Natural killer cell (primary cell): ENCODE data around the gene TMEM236. TPM values are rescaled to one million over a fixed set of nuclear protein-coding genes. Genes with fewer than 3 reads are reported as not detected.

ENCODE experiments used
- ATAC-seq, 3 donors: fragments of 150-1000 bp in 2 of 3; fragments of 200-7000 bp in 1 of 3; cut with Tn5 transposase; 1 replicate in 1 of 3; 2 replicates in 2 of 3; pipeline ENCODE4 v1.10.0; 2021; ENCODE audit warnings: mild to moderate bottlenecking in 2 of 3, moderate library complexity in 2 of 3
- DNase-seq, 2 donors: peaks; one replicate each; pipeline versions ENCODE4 v3.0.0 to v3.0.0-alpha.2; 2013 to 2021; ENCODE audit warnings: mixed read lengths in 1 of 2
- H3K27ac ChIP-seq: one replicate; pipeline ENCODE4 v1.5.1; 2013; ENCODE audit warnings: mild to moderate bottlenecking, low read length
- H3K27me3 ChIP-seq: one replicate; pipeline ENCODE4 v1.6.1; 2013; ENCODE audit warnings: low read length; ENCODE audit not compliant: control insufficient read depth, insufficient read depth
- H3K36me3 ChIP-seq: one replicate; pipeline ENCODE4 v1.6.1; 2013; ENCODE audit warnings: low read length; ENCODE audit not compliant: control insufficient read depth, insufficient read depth
- H3K4me1 ChIP-seq: one replicate; pipeline ENCODE4 v1.6.1; 2013; ENCODE audit warnings: low read length; ENCODE audit not compliant: control insufficient read depth, insufficient read depth
- H3K4me3 ChIP-seq: one replicate; pipeline ENCODE4 v1.5.1; 2013; ENCODE audit warnings: low read length
- H3K9me3 ChIP-seq: one replicate; pipeline ENCODE4 v1.6.1; 2013; ENCODE audit warnings: low read length; ENCODE audit not compliant: control insufficient read depth, insufficient read depth
- H3K27ac Mint-ChIP-seq, 2 donors: one replicate each; pipeline ENCODE4 v1.8.0; 2022; ENCODE audit warnings: mild to moderate bottlenecking in 2 of 2, mixed read lengths in 2 of 2, moderate library complexity in 1 of 2
- H3K27me3 Mint-ChIP-seq, 2 donors: one replicate each; pipeline ENCODE4 v1.8.0; 2022; ENCODE audit warnings: low read depth in 2 of 2, mixed read lengths in 2 of 2
- H3K36me3 Mint-ChIP-seq: one replicate; pipeline ENCODE4 v1.8.0; 2022; ENCODE audit warnings: mixed read lengths
- H3K4me1 Mint-ChIP-seq, 2 donors: one replicate each; pipeline ENCODE4 v1.8.0; 2022; ENCODE audit warnings: mixed read lengths in 2 of 2
- H3K4me3 Mint-ChIP-seq: one replicate; pipeline ENCODE4 v1.8.0; 2022; ENCODE audit warnings: mild to moderate bottlenecking, moderate library complexity, mixed read lengths
- H3K9me3 Mint-ChIP-seq, 2 donors: one replicate each; pipeline ENCODE4 v1.8.0; 2022; ENCODE audit warnings: mixed read lengths in 2 of 2
- CTCF ChIP-seq: fragments of 200-600 bp; IDR thresholded peaks from one replicate; pipeline ENCODE4 v1.8.0; 2022; ENCODE audit warnings: antibody characterized with exemption
- WGBS: methylation state at CpG from one replicate; pipeline ENCODE4 v1.1.7; 2013; ENCODE audit warnings: missing lambda C conversion rate; ENCODE audit not compliant: insufficient coverage; 5-methylcytosine and 5-hydroxymethylcytosine counted together
- intact Hi-C: fragments of 100-400 bp; cut with micrococcal nuclease; formaldehyde crosslinking; loops from one replicate; pipeline ENCODE4 v1.14.2; 2022
- total RNA-seq, 4 donors: library from RNA; stranded (reverse); fragments of 120-200 nt in 1 of 4; gene quantifications; one replicate each; pipeline versions ENCODE4 v1.2.3 to v1.2.4, GENCODE V29; 2013 to 2022

TMEM236 gene
- total RNA-seq, 3 donors from 2014 or later (not counting 1 experiment from before 2014, with no cell fraction given), result 0.16 to 0.20 (median 0.16) TPM

DNA sequence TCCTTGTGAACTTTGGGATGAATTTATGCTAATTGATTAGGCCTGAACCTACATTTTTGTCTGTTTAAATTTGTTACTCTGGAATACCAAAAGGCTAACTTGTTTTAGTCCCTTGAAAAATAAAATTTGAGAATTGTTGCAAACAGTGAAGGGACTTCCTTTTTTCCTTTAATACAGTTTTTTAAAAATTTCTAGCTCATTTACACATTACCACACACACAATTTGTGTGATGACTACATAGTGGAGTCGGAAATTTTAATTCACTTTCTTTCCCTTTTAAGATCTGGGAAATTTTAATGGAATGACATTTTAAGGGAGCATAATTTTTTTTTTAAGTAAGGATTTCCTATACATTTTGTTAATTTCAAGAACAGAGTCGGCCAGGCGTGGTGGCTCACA is 8.6 kb upstream of the TMEM236 start:
- no peak for DNase-seq
- no peak for ATAC-seq
- Histone ChIP-seq H3K27me3 (no peaks in the 10 kb centered on the region), H3K27ac (no peak overlapping the region), H3K4me1 (peaks cover 4% of the 10 kb centered on the region), H3K36me3 (no peaks in the 10 kb centered on the region), H3K9me3 (no peaks in the 10 kb centered on the region), H3K4me3 (no peak overlapping the region)
- no peak overlapping the region for H3K4me3 Mint-ChIP-seq
- no peaks in the 10 kb centered on the region for H3K27me3 Mint-ChIP-seq
- H3K4me1 Mint-ChIP-seq, result peaks cover 4 to 6% of the 10 kb centered on the region in 2 donors
- WGBS, result 100% methylated on average over 2 of the region's 3 CpGs
- H3K36me3 Mint-ChIP-seq, result no peaks in the 10 kb centered on the region
- no peak overlapping the region for H3K27ac Mint-ChIP-seq
- no peak for TF ChIP-seq CTCF
- intact Hi-C loops, result loop anchor here (1.0 kb wide), 1 partner anchor 136 kb away; no protein-coding TSS in a partner anchor
- no peaks in the 10 kb centered on the region for H3K9me3 Mint-ChIP-seq

DNA sequence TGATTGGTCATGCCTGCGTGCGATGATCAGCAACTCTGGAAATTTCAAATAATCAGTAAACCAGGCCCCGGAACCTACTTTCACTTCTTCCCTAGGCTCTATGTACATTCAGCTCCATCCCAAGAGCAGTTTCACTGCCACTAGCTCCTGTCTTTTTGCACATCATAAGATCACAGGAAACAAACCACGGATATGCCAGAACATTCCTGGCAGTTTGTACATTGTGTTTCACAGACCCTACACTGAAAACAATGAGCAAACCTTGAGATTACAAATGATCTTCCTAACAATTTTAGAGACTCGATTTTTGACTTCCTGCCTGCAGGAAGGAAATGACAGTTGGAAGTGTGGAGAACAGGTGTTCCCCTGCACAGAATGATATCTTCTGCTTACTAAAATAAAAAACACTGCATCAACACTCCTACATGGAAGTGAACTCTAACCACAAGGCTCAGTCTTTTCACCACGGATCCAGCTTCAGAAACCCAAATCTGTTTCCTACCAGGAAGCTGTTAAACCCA is 7.6 kb upstream of the TMEM236 start:
- no peak overlapping the region for H3K27ac ChIP-seq
- peaks cover 4 to 6% of the 10 kb centered on the region in 2 donors for H3K4me1 Mint-ChIP-seq
- TF ChIP-seq CTCF, result no peak
- H3K4me1 ChIP-seq, result peaks cover 4% of the 10 kb centered on the region
- intact Hi-C loops, result no loop called here
- H3K9me3 Mint-ChIP-seq, result no peaks in the 10 kb centered on the region
- ATAC-seq (no peak), DNase-seq (no peak)
- no peak overlapping the region for H3K27ac Mint-ChIP-seq
- no peak overlapping the region for H3K4me3 Mint-ChIP-seq
- H3K36me3 Mint-ChIP-seq, result no peaks in the 10 kb centered on the region
- H3K27me3 ChIP-seq, result no peaks in the 10 kb centered on the region
- no peaks in the 10 kb centered on the region for H3K36me3 ChIP-seq
- no peaks in the 10 kb centered on the region for H3K9me3 ChIP-seq
- WGBS, result 34% methylated on average over 6 of the region's 6 CpGs
- H3K27me3 Mint-ChIP-seq, result no peaks in the 10 kb centered on the region
- H3K4me3 ChIP-seq, result no peak overlapping the region

DNA sequence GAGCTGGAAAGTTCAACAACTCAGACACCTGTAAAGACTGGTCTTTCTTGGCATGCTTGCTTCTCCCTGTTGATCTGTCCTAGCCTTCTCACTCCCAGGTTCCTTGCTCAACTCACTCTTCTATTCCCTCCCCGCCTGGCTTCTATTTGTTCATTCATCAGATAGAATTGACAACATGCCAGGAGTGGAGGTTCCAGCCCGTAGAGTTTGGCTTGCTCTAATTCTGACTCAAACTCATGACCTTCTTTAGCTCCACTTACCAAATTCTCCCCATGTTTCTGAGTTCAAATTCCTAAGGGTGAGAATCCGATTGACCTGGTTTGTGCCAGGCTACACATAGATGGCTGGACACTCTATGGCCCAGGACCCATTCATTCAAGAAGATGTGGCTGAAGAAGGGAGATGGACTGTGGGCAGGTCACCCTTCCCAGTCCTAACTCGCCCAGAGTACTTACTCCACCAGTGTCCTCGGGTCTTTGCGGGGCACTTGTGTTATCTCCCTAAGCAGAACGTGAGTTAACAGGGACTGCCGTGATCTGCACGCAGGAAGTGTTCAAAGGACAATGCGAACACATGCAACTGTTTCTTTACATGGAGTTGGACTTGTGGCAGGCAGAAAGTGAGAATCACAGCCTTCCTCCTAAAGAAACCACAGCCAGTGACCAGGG is 4.0 kb upstream of the TMEM236 start:
- no peak for ATAC-seq
- no peaks in the 10 kb centered on the region for H3K9me3 ChIP-seq
- Mint-ChIP-seq H3K27ac (no peak overlapping the region), H3K27me3 (no peaks in the 10 kb centered on the region), H3K36me3 (no peaks in the 10 kb centered on the region), H3K9me3 (no peaks in the 10 kb centered on the region), H3K4me3 (no peak overlapping the region), H3K4me1 (peaks cover 4 to 6% of the 10 kb centered on the region in 2 donors)
- no peak for DNase-seq
- WGBS, result 89% methylated on average over 10 of the region's 10 CpGs
- intact Hi-C loops, result no loop called here
- no peak overlapping the region for H3K27ac ChIP-seq
- no peaks in the 10 kb centered on the region for H3K27me3 ChIP-seq
- no peaks in the 10 kb centered on the region for H3K4me1 ChIP-seq
- no peak overlapping the region for H3K4me3 ChIP-seq
- no peak for TF ChIP-seq CTCF
- H3K36me3 ChIP-seq, result no peaks in the 10 kb centered on the region

DNA sequence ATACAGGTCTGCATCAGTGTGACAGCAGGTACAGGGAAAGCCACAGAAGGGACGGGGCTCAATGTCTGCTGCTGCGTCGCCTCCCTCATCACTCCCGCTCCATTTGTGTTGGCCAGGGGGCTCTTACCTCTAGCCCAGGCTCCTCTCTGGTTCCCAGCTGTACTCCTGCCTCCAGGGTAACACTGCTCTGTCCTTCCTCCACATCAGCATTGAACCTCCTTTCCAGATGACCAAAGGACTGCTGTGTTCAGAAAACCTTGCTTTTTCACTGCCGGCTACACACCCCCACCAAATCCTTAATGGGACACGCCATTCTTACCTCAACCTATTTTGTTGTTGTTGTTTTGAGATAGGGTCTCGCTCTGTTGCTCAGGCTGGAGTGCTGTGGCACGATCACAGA is 2.1 kb upstream of the TMEM236 start:
- no peak overlapping the region for H3K27ac ChIP-seq
- TF ChIP-seq CTCF, result no peak
- H3K27me3 Mint-ChIP-seq, result no peaks in the 10 kb centered on the region
- H3K36me3 Mint-ChIP-seq, result no peaks in the 10 kb centered on the region
- no peak overlapping the region for H3K4me3 Mint-ChIP-seq
- H3K9me3 Mint-ChIP-seq, result no peaks in the 10 kb centered on the region
- H3K4me1 Mint-ChIP-seq, result no peaks in the 10 kb centered on the region
- H3K27me3 ChIP-seq, result no peaks in the 10 kb centered on the region
- 96% methylated on average over 4 of the region's 8 CpGs for WGBS
- H3K9me3 ChIP-seq, result no peaks in the 10 kb centered on the region
- no peaks in the 10 kb centered on the region for H3K4me1 ChIP-seq
- no peaks in the 10 kb centered on the region for H3K36me3 ChIP-seq
- ATAC-seq, result no peak
- DNase-seq, result no peak
- intact Hi-C loops, result no loop called here
- H3K4me3 ChIP-seq, result no peak overlapping the region
- H3K27ac Mint-ChIP-seq, result no peak overlapping the region
